Endodermal cell (in vitro differentiated cells): Measurements from ENCODE around the gene SPATA31C1. TPM values are rescaled to one million over a fixed set of nuclear protein-coding genes. Genes with fewer than 3 reads are reported as not detected.
"Not testable (repeated sequence)": the region's sequence is repeated elsewhere in the genome, so short reads cannot be mapped to it uniquely, and the experiment has no call there.

Experiments used
- DNase-seq: peaks from one replicate; pipeline ENCODE4 v3.0.0-alpha.2; 2017
- H3K27ac ChIP-seq: 2 replicates; pipeline ENCODE4 v1.5.1; 2013; ENCODE audit warnings: mild to moderate bottlenecking, low read depth, low read length, moderate library complexity
- H3K27me3 ChIP-seq: 2 replicates; pipeline ENCODE4 v1.6.1; 2013; ENCODE audit warnings: mild to moderate bottlenecking, low read length, moderate library complexity; ENCODE audit not compliant: insufficient read depth, control insufficient read depth, poor library complexity, severe bottlenecking
- H3K36me3 ChIP-seq: 2 replicates; pipeline ENCODE4 v1.7.0; 2013; ENCODE audit warnings: mild to moderate bottlenecking, low read length, moderate library complexity; ENCODE audit not compliant: control insufficient read depth, insufficient read depth
- H3K4me1 ChIP-seq: one replicate; pipeline ENCODE4 v1.7.0; 2013; ENCODE audit warnings: low read length; ENCODE audit not compliant: control insufficient read depth, insufficient read depth
- H3K4me3 ChIP-seq: 2 replicates; pipeline ENCODE4 v1.5.1; 2013; ENCODE audit warnings: mild to moderate bottlenecking, low read length, moderate library complexity
- H3K9ac ChIP-seq: 2 replicates; pipeline ENCODE4 v1.6.1; 2013; ENCODE audit warnings: mild to moderate bottlenecking, low read length, moderate library complexity; ENCODE audit not compliant: poor library complexity, severe bottlenecking; ENCODE audit errors: extremely low read depth
- H3K9me3 ChIP-seq: 2 replicates; pipeline ENCODE4 v1.6.1; 2013; ENCODE audit warnings: mild to moderate bottlenecking, low read length, moderate library complexity; ENCODE audit not compliant: control insufficient read depth
- H3K27ac Mint-ChIP-seq: 2 replicates; pipeline ENCODE4 v1.8.0; 2020; ENCODE audit warnings: mixed read lengths
- H3K27me3 Mint-ChIP-seq: 2 replicates; pipeline ENCODE4 v1.8.0; 2021; ENCODE audit warnings: mild to moderate bottlenecking, mixed read lengths; ENCODE audit not compliant: insufficient read depth
- H3K36me3 Mint-ChIP-seq: 2 replicates; pipeline ENCODE4 v1.8.0; 2020; ENCODE audit warnings: low read depth, mixed read lengths
- H3K4me1 Mint-ChIP-seq: 2 replicates; pipeline ENCODE4 v1.8.0; 2020; ENCODE audit warnings: mixed read lengths
- H3K4me3 Mint-ChIP-seq: 2 replicates; pipeline ENCODE4 v1.8.0; 2020; ENCODE audit warnings: mild to moderate bottlenecking, moderate library complexity, mixed read lengths
- H3K9me3 Mint-ChIP-seq: 2 replicates; pipeline ENCODE4 v1.8.0; 2020; ENCODE audit warnings: mild to moderate bottlenecking, mixed read lengths
- CTCF ChIP-seq: fragments of 200-600 bp; sonication (generic); conservative IDR thresholded peaks from 2 replicates; pipeline ENCODE4 v1.5.0; 2021; ENCODE audit warnings: antibody characterized with exemption, mild to moderate bottlenecking
- WGBS, 2 experiments: methylation state at CpG; one replicate each; pipeline versions ENCODE4 v1.1.5 to v1.1.7; 2013; ENCODE audit warnings: missing lambda C conversion rate in 2 of 2, mixed read lengths in 1 of 2; ENCODE audit not compliant: insufficient coverage in 1 of 2, insufficient read length in 1 of 2; 5-methylcytosine and 5-hydroxymethylcytosine counted together
- total RNA-seq, 2 donors: library from RNA; stranded (reverse); fragmentation: NEBNext Ultra II Directional in 1 of 2; extraction: Animal tissue kit (Norgen Biotek cat#: 25700) in 1 of 2; gene quantifications; 2 replicates in 1 of 2; 3 replicates in 1 of 2; pipeline ENCODE4 v1.2.1, GENCODE V29; 2021

SPATA31C1 gene
- total RNA-seq, 2 donors from 2014 or later, result 0.09 TPM; not detected in 1

- Histone ChIP-seq H3K27me3 (no peaks in the 10 kb centered on the region), H3K9me3 (no peaks in the 10 kb centered on the region), H3K4me3 (no peak overlapping the region), H3K36me3 (no peaks in the 10 kb centered on the region), H3K4me1 (no peaks in the 10 kb centered on the region), H3K27ac (no peak overlapping the region), H3K9ac (no peak overlapping the region)
- Mint-ChIP-seq H3K4me1 (no peaks in the 10 kb centered on the region), H3K36me3 (no peaks in the 10 kb centered on the region), H3K27ac (no peak overlapping the region), H3K9me3 (peaks cover 7% of the 10 kb centered on the region), H3K27me3 (no peaks in the 10 kb centered on the region), H3K4me3 (no peak overlapping the region)
- TF ChIP-seq CTCF, result peak; percentile 67
- DNase-seq, result peak; percentile 64
- WGBS, 2 experiments, result 90 to 100% methylated on average over 1 to 4 of the region's 4 CpGs
Measured at GRCh38 chr9:87894998-87895625, 22.6 kb upstream of the SPATA31C1 start.

DNA sequence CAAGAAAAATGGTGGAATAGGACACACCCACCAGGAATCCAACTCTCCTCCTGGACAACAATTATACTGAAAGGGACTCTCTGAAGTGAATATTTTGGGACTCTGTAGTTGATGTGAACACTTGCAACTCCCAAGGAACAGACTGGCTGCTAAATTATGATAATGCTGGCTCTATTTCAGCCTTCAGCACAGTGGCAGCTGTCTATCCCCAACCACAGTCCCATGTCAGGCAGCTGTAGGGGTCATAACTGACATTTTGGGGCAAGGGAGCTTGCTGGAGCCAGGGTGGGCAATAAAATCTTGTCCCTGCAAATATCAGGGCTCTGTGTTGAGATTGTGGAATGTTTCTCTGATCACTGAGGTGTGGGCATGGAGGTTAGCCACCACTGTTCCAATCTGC is 20.9 kb upstream of the SPATA31C1 start:
- DNase-seq, result no peak
- no peaks in the 10 kb centered on the region for H3K27me3 Mint-ChIP-seq
- no peaks in the 10 kb centered on the region for H3K4me1 ChIP-seq
- peaks cover 18% of the 10 kb centered on the region for H3K9me3 Mint-ChIP-seq
- no peak overlapping the region for H3K4me3 ChIP-seq
- H3K36me3 Mint-ChIP-seq, result no peaks in the 10 kb centered on the region
- TF ChIP-seq CTCF, result no peak
- H3K36me3 ChIP-seq, result no peaks in the 10 kb centered on the region
- H3K27ac ChIP-seq, result no peak overlapping the region
- H3K9me3 ChIP-seq, result peaks cover 3% of the 10 kb centered on the region
- no peaks in the 10 kb centered on the region for H3K27me3 ChIP-seq
- no peak overlapping the region for H3K9ac ChIP-seq
- H3K27ac Mint-ChIP-seq, result no peak overlapping the region
- no peaks in the 10 kb centered on the region for H3K4me1 Mint-ChIP-seq
- no peak overlapping the region for H3K4me3 Mint-ChIP-seq

DNA sequence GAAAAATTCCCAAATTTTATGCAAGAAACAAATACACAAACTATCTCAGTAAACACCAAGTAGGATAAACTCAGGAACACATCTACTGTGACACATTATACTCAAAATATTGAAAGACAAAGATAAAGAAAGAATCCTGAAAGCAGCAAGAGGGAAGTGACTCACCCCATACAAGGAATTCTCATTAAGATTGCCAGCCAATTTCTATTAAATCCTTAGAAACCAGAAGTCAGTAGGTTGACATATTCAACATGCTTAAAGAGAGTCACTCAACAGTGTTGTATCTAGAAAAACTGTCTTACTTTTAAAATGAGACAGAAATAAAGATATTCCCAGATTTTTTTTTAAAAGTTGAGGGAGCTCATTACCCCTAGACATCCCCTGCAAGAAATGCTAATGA is 19.6 kb upstream of the SPATA31C1 start:
- H3K36me3 Mint-ChIP-seq, result no peaks in the 10 kb centered on the region
- no peak overlapping the region for H3K4me3 Mint-ChIP-seq
- H3K27ac ChIP-seq, result no peak overlapping the region
- no peaks in the 10 kb centered on the region for H3K4me1 Mint-ChIP-seq
- no peaks in the 10 kb centered on the region for H3K27me3 Mint-ChIP-seq
- H3K27me3 ChIP-seq, result no peaks in the 10 kb centered on the region
- H3K9ac ChIP-seq, result no peak overlapping the region
- H3K27ac Mint-ChIP-seq, result no peak overlapping the region
- TF ChIP-seq CTCF, result no peak
- H3K9me3 ChIP-seq, result peaks cover 11% of the 10 kb centered on the region
- H3K4me1 ChIP-seq, result no peaks in the 10 kb centered on the region
- DNase-seq, result no peak
- H3K36me3 ChIP-seq, result no peaks in the 10 kb centered on the region
- peaks cover 30% of the 10 kb centered on the region for H3K9me3 Mint-ChIP-seq
- H3K4me3 ChIP-seq, result no peak overlapping the region

- H3K27ac Mint-ChIP-seq, H3K4me3 ChIP-seq, H3K4me1 ChIP-seq, H3K36me3 ChIP-seq, H3K4me3 Mint-ChIP-seq, H3K27ac ChIP-seq, H3K36me3 Mint-ChIP-seq, DNase-seq, H3K27me3 ChIP-seq, H3K4me1 Mint-ChIP-seq, H3K27me3 Mint-ChIP-seq, H3K9ac ChIP-seq: not testable (repeated sequence)
- H3K9me3 ChIP-seq, result peaks cover 13% of the 10 kb centered on the region
- peaks cover 57% of the 10 kb centered on the region for H3K9me3 Mint-ChIP-seq
- WGBS, 2 experiments, result 94 to 100% methylated on average over 4 to 11 of the region's 11 CpGs
Measured at GRCh38 chr9:87902371-87902770, 15.4 kb upstream of the SPATA31C1 start.
